NCI-H446 treated with DMSO at 0.1 percent for 48 hours (cell line): ENCODE data around the gene DALRD3.

Experiments
- DNase-seq: peaks from one replicate; lab custom pipeline; 2025; lab: John Stamatoyannopoulos, UW

Gene DALRD3

GRCh38 chr3:48980295-48980694 is 38.1 kb downstream of the DALRD3 start:
- DNase-seq, result no peak

GRCh38 chr3:48979451-48979850 is 38.9 kb downstream of the DALRD3 start:
- no peak for DNase-seq

DNA sequence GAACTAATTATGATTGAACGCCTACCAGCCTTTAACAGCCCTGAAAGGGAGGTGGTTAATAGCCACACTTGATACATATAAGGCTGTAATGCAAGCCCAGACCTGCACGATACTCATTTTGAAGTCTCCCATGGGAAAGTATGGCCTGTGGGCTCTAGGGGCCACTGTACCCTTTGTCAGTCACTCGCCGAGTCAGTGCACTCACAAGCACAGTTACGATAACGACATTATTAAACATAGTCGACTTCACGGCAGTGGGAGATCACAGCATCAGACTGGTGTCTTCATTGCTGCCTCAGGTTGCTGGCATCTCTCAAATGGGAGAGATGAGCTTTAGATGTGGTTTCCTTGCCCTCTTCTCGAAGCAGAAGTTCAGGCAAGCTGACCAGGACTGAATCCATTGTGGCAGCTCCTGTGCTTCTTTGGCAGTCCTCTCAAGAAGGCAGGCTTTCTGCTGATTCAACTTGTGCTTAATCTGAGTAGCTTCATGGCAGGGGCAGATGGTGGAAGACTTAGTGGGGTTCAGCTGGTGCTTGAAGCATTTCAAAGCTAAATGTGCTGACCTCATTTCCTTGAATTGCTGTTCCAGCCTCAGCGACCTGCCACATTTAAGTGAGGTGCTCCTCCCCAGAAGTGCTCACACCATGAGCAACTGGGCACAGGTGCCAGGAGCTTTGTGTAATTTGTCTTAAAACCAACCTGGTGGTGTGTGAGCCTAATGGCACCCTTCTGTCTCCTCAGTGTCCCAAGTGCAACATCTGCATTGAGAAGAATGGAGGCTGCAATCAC is 44.1 kb downstream of the DALRD3 start:
- no peak for DNase-seq

GRCh38 chr3:48970586-48970985 is 47.8 kb downstream of the DALRD3 start:
- DNase-seq, result no peak

DNA sequence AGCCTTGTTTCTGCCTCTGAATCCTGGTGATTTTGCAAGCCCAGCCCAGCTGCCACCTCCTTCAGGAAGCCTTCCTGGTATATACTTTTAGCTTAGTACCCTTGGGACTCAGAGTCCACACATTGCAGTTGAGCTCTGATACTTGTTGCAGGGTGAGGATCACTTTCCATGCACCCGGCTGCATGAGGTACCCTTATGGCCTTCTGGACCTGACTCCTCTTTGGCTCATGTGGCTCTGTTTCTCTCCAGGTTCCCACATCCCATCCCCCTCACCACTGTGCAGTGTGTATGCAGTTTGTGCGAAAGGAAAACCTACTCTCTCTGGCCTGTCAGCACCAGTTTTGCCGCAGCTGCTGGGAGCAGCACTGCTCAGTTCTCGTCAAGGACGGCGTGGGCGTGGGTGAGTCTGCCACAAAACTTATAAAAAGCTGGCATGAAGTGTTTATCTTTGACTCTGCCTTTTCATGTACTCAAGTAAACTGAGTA is 51.5 kb downstream of the DALRD3 start:
- DNase-seq, result no peak

- no peak for DNase-seq
Measured at GRCh38 chr3:48966367-48966766, 52.0 kb downstream of the DALRD3 start.
